Stimulated activated CD4-positive, alpha-beta T cell treated with anti-CD3 and anti-CD28 coated beads, Interleukin-1b, Interleukin-23, amount 100 ng/mL, for 4 hours (primary cell): ENCODE results near the gene ABO.
"Not testable (repeated sequence)": the region's sequence is repeated elsewhere in the genome, so short reads cannot be mapped to it uniquely, and the experiment has no call there.

Experiments used
- DNase-seq, 2 donors: peaks; one replicate each; pipeline ENCODE4 v3.0.0-alpha.2; 2020; ENCODE audit warnings: low read depth in 2 of 2

The ABO gene

GRCh38 chr9:133242991-133243390 lies 32.0 kb downstream of the ABO start:
- no peak for DNase-seq

- DNase-seq, result no peak
Observed at GRCh38 chr9:133242241-133242640, 32.8 kb downstream of the ABO start.

GRCh38 chr9:133239533-133240090 lies 35.4 kb downstream of the ABO start:
- no peak for DNase-seq

GRCh38 chr9:133238851-133239532 lies 36.0 kb downstream of the ABO start:
- peak; percentile 52 to 55 for DNase-seq

- peak; percentile 5 to 33 for DNase-seq
Observed at GRCh38 chr9:133238272-133238850, 36.6 kb downstream of the ABO start.

- DNase-seq, result no peak
Observed at GRCh38 chr9:133237035-133237731, 37.8 kb downstream of the ABO start.

- not testable (repeated sequence) for DNase-seq
Observed at GRCh38 chr9:133236291-133237034, 38.5 kb downstream of the ABO start.

- DNase-seq, result no peak
Observed at GRCh38 chr9:133235549-133236222, 39.3 kb downstream of the ABO start.

GRCh38 chr9:133234577-133235322 lies 40.3 kb downstream of the ABO start:
- DNase-seq, result no peak

- DNase-seq, result no peak
Observed at GRCh38 chr9:133233681-133234432, 41.1 kb downstream of the ABO start.

GRCh38 chr9:133231934-133232568 lies 43.0 kb downstream of the ABO start:
- not testable (repeated sequence) for DNase-seq

GRCh38 chr9:133230514-133230913 lies 44.5 kb downstream of the ABO start:
- not testable (repeated sequence) for DNase-seq

- no peak for DNase-seq
Observed at GRCh38 chr9:133230093-133230492, 44.9 kb downstream of the ABO start.

- not testable (repeated sequence) for DNase-seq
Observed at GRCh38 chr9:133228474-133229193, 46.4 kb downstream of the ABO start.

GRCh38 chr9:133227996-133228395 lies 47.0 kb downstream of the ABO start:
- DNase-seq, result not testable (repeated sequence)

- DNase-seq, result no peak
Observed at GRCh38 chr9:133227242-133227860, 47.6 kb downstream of the ABO start.

- no peak for DNase-seq
Observed at GRCh38 chr9:133226219-133227171, 48.5 kb downstream of the ABO start.
